ENCODE data around the gene ACSF2.

DNA sequence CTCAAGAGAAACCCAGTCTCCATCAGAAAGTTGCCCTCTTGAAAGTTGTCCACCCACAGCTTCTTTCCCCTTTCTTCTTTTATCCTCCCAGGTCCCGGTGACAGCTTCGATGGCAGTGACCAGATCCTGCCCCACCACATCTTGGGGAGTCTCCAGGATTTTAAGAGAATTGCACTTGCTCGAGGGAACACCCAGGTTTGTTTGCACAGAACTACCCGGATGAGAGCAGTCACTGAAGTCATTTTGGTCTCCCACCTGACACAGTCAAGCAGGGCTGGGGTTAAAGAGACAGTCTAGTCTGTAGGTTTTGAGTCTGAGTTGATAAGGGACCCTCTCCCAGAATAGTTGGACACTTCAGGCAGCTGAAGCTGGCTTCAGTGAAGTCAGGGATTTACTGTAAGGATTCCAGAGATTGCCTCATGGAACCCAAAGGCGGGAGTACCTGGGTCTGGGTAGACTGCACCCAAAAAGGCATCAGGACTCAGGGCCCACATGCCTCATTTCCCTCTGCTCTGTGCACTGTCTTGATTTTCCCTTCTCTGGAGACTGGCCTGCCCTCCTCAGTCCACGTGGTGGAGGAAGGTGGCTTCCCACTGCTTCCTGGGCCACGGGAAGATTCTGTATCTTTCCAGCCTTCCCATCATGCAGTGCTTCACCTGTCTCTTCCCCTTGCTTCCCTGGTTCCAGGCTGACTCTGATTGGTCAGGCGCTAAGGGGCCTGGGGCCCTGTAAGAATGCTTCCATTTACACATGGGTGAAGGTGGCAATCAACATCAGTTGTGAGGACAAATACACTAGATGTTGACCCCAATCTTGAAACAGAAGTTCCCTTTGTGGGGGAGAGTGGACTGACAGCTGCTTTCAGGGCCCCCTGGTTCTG, 91.7 kb downstream of the ACSF2 start:
- no peak for TF ChIP-seq EZH2 (IDR thresholded peaks at IDR 0.05)
- no peak for TF ChIP-seq POLR2AphosphoS5 (IDR thresholded peaks at IDR 0.05; ENCODE audit: borderline replicate concordance, low read depth, low read length)

Measured in SK-N-MC (cell line).